K562 treated with DMSO at 1 percent for 48 hours (cell line): ENCODE data around the gene PNLIP. TPM values are rescaled to one million over a fixed set of nuclear protein-coding genes. Genes with fewer than 3 reads are reported as not detected.

Source experiments
- total RNA-seq: library from RNA; unstranded; fragments of 300-600 nt; gene quantifications from 2 replicates; pipeline ENCODE4 v1.2.3, GENCODE V29; 2022; ENCODE audit warnings: low replicate concordance; ENCODE audit errors: extremely low read depth

PNLIP gene
- not detected in 2 replicates for total RNA-seq

DNA sequence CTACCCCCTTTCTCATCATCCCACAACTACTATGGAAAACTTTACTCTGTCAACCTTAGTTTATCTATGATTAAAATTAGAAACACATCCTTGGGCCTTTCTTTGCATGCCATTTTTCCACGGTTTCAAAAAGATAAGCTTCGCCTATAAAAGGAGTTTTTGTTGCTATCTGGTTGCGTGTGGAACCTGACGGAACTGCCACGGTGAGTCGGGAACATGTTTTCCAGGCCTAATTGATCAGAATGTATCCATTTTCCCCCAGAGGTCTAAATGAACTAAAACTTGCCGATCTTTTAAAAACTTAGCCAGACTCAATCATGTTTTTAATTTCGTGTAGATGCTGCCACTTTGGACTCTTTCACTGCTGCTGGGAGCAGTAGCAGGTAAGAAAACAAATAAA lies at the start of gene PNLIP:
Gene PNLIP, plus strand, starts transcription at position 176 of the 400 bp plus-strand sequence. Its CDS starts 162 bp downstream, at position 338.

DNA sequence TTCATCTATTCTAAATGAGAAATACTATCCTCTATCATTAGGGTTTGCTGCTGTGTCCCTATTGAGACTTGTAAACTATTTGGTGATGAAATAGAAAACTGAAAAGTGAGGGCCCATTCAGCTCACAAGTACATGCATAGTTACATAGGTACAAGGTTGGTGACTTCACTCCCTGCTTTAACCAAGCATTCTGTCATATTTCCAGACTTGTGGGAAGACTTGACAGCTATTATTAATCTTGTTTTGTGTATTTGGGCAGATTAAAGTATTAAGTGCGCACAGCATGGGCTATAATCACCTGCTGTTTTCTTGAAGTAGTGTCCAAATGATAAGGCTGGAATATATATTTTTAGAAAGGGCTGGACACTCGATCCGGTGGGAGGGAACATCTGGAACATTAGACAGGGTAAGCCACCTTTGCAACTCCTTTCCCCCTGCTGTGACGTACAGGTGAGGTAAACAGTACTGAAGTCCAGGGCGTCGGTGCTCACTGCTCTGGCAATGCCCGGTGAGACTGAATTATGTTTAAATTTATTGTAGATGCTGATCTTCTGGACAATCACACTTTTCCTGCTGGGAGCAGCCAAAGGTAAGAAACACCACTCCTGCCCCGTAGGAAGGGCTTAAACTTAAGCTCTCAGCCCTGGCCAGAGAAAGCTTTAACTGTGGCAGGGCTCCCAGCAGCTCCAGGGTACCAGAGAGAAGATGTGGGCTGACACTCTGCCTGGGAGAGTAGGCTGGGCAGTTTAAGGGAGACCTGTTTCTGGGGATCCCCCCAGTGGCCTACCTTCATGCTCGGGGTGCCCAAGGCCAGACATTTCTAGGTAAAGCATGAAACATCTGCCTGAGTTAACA lies 45.1 kb downstream of the PNLIP start, which contains the start of gene PNLIPRP1:
Gene PNLIPRP1, plus strand, starts transcription at position 370 of the 855 bp plus-strand sequence. Its CDS starts 171 bp downstream, at position 541.

Other genes with a start within 250 kb of the PNLIP start
- not detected in 2 replicates for gene CCDC172, start 221.5 kb upstream of the PNLIP start, total RNA-seq
- gene PNLIPRP3, start 118.1 kb upstream of the PNLIP start, total RNA-seq = not detected in 2 replicates
- not detected in 2 replicates for gene PNLIPRP1, start 45.0 kb downstream of the PNLIP start, total RNA-seq
- gene PNLIPRP2, start 75.0 kb downstream of the PNLIP start, total RNA-seq = not detected in 2 replicates
- not detected in 2 replicates for gene HSPA12A, start 196.6 kb downstream of the PNLIP start, total RNA-seq